Measurements from ENCODE around the gene WNT16. TPM values are rescaled to one million over a fixed set of nuclear protein-coding genes. Genes with fewer than 3 reads are reported as not detected.
"Not testable (repeated sequence)": the region's sequence is repeated elsewhere in the genome, so short reads cannot be mapped to it uniquely, and the experiment has no call there.

The WNT16 gene
- total and polyA plus RNA-seq, 2 experiments from 2014 or later: 0.58 to 2.8 TPM

DNA sequence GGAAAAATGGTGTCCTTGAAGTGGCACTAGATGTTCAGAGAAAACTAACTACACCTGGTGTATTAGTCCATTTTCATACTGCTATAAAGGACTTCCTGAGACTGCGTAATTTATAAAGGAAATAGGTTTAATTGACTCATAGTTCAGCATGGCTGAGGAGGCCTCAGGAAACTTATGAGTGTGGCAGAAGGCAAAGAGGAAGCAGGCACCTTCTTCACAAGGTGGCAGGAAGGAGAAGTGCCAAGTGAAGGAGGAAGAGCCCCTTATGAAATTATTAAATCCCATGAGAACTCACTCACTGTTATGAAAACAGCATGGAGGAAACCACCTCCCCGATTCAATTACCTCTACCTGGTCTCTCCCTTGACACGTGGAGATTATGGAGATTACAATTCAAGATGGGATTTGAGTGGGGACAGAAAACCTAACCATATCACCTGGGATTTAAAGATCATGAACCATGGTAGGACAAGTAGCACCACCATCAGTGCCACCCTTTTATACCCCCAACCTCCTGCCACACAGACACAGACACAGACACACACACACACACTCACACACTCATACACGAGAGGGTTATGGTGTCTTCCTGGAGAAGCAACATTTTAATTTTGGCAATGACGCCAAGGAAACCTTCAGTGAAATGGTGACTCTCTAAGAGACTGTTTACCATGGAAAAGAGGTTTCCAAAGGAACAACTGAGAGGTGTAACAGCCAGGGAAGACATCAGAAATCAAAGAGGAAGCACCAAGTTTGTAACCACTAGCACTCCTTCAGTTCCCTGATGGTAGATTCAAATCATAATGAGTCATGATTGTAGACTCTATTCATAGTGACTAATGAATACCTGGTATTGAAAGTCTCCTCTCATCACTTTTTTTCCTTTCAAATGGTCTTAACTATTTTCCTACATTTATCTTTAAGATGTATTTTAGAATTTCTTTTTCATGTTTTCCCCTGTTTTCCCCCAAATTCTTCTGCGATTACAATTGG lies 41.8 kb upstream of the WNT16 start:
- Histone ChIP-seq H3K9me2 (replicated peaks; ENCODE audit: insufficient read depth) (no peaks in the 10 kb centered on the region), H3K9me3 (ENCODE audit: low read depth) (no peaks in the 10 kb centered on the region), H3K36me3 (replicated peaks; ENCODE audit: insufficient read depth, low read depth) (no peaks in the 10 kb centered on the region), H2AFZ (no peak overlapping the region), H3K4me3 (no peak overlapping the region), H3K27ac (no peak overlapping the region), H3K79me2 (no peaks in the 10 kb centered on the region), H3K4me1 (ENCODE audit: insufficient read depth) (no peaks in the 10 kb centered on the region), H3K27me3 (no peaks in the 10 kb centered on the region), H3K4me2 (no peak overlapping the region), H4K20me1 (ENCODE audit: insufficient read depth, poor library complexity, severe bottlenecking) (no peaks in the 10 kb centered on the region)
- TF ChIP-seq EZH2phosphoT487 (IDR thresholded peaks at IDR 0.05; ENCODE audit: low read depth, severe bottlenecking, unreplicated experiment): no peak
- TF ChIP-seq, protein P1, sequence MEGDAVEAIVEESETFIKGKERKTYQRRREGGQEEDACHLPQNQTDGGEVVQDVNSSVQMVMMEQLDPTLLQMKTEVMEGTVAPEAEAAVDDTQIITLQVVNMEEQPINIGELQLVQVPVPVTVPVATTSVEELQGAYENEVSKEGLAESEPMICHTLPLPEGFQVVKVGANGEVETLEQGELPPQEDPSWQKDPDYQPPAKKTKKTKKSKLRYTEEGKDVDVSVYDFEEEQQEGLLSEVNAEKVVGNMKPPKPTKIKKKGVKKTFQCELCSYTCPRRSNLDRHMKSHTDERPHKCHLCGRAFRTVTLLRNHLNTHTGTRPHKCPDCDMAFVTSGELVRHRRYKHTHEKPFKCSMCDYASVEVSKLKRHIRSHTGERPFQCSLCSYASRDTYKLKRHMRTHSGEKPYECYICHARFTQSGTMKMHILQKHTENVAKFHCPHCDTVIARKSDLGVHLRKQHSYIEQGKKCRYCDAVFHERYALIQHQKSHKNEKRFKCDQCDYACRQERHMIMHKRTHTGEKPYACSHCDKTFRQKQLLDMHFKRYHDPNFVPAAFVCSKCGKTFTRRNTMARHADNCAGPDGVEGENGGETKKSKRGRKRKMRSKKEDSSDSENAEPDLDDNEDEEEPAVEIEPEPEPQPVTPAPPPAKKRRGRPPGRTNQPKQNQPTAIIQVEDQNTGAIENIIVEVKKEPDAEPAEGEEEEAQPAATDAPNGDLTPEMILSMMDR (IDR thresholded peaks at IDR 0.05; ENCODE audit: poor library complexity): no peak
- no peak for TF ChIP-seq EZH2 (IDR thresholded peaks at IDR 0.05; ENCODE audit: borderline replicate concordance)
- WGBS (ENCODE audit: low lambda C conversion rate, missing lambda C conversion rate): 89% methylated on average over 6 of the region's 6 CpGs
- DNase-seq (ENCODE audit: low spot score): no peak

DNA sequence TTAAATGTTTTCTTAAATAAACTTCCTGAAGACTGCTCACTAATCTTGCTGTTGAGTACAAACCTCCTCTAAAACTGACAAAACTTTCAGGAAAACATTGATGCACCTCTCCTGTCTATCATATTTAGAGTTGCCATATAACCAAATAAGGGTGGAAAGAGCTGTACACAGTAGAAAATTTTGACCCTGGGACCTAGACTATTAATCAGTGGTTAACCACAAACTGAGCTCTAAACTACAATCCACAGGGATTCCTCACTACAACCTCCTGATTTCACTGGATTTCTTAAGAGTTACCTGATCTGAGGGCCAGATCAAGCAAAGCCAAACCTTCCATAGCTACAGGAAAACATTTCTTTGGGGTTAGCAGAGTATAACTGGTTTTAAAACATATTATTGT lies 39.9 kb upstream of the WNT16 start:
- TF ChIP-seq EZH2 (IDR thresholded peaks at IDR 0.05; ENCODE audit: borderline replicate concordance) (no peak), EZH2phosphoT487 (IDR thresholded peaks at IDR 0.05; ENCODE audit: low read depth, severe bottlenecking, unreplicated experiment) (no peak)
- TF ChIP-seq, protein P1 (IDR thresholded peaks at IDR 0.05; ENCODE audit: poor library complexity): no peak
- Histone ChIP-seq H3K27me3 (no peaks in the 10 kb centered on the region), H3K4me1 (ENCODE audit: insufficient read depth) (no peaks in the 10 kb centered on the region), H3K9me2 (replicated peaks; ENCODE audit: insufficient read depth) (no peaks in the 10 kb centered on the region), H3K36me3 (replicated peaks; ENCODE audit: insufficient read depth, low read depth) (no peaks in the 10 kb centered on the region), H4K20me1 (ENCODE audit: insufficient read depth, poor library complexity, severe bottlenecking) (no peaks in the 10 kb centered on the region), H3K4me2 (no peak overlapping the region), H3K9me3 (ENCODE audit: low read depth) (no peaks in the 10 kb centered on the region), H2AFZ (no peak overlapping the region), H3K27ac (no peak overlapping the region), H3K79me2 (no peaks in the 10 kb centered on the region), H3K4me3 (no peak overlapping the region)
- no peak for DNase-seq (ENCODE audit: low spot score)

DNA sequence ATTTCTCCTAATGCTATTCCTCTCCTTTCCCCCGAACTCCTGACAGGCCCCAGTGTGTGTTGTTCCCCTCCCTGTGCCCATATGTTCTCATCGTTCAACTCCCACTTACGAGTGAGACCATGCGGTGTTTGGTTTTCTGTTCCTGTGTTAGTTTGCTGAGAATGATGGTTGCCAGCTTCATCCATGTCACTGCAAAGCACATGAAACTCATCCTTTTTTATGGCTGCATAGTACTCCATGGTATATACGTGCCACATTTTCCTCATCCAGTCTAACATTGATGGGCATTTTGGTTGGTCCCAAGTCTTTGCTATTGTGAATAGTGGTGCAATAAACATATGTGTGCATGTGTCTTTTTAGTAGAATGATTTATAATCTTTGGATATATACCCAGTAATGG lies 38.9 kb upstream of the WNT16 start:
- H3K9me2 ChIP-seq (replicated peaks; ENCODE audit: insufficient read depth); DNase-seq (ENCODE audit: low spot score); H3K27me3 ChIP-seq; H3K27ac ChIP-seq; H3K4me2 ChIP-seq; H3K9me3 ChIP-seq (ENCODE audit: low read depth); H3K36me3 ChIP-seq (replicated peaks; ENCODE audit: insufficient read depth, low read depth); H3K4me1 ChIP-seq (ENCODE audit: insufficient read depth); H2AFZ ChIP-seq; H4K20me1 ChIP-seq (ENCODE audit: insufficient read depth, poor library complexity, severe bottlenecking); H3K79me2 ChIP-seq; H3K4me3 ChIP-seq: not testable (repeated sequence)
- 95% methylated on average over 5 of the region's 5 CpGs for WGBS (ENCODE audit: low lambda C conversion rate, missing lambda C conversion rate)

DNA sequence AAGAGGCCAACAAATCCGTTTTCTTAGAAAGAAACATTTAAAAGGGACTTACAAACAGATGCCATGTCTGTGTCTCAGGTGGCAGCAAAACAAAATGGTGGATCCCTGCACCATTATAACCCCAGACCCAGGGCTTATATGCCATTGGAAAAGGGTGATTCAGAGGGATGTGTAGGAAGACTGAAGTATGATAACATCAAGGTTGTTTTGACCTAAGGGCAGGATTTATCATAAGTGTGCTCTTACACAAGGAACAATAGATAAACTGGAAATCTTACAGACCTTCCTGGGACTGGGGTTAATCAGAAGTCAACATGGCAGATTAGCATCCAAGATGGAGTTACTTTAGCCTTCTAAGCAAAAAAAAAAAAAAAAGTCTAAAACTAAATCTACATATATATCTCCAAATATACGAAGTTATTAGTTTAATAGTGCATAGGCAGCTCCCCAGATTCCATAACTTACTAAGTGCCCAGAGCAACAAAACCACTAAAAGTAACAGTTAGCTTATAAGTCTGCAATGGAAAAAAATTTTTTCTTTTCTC lies 34.3 kb upstream of the WNT16 start:
- TF ChIP-seq EZH2phosphoT487 (IDR thresholded peaks at IDR 0.05; ENCODE audit: low read depth, severe bottlenecking, unreplicated experiment) (no peak), EZH2 (IDR thresholded peaks at IDR 0.05; ENCODE audit: borderline replicate concordance) (no peak)
- TF ChIP-seq, protein P1 (IDR thresholded peaks at IDR 0.05; ENCODE audit: poor library complexity): no peak
- no peaks in the 10 kb centered on the region for H3K27me3 ChIP-seq
- H3K4me1 ChIP-seq (ENCODE audit: insufficient read depth): peaks cover 5% of the 10 kb centered on the region
- no peaks in the 10 kb centered on the region for H3K9me3 ChIP-seq (ENCODE audit: low read depth)
- no peak overlapping the region for H3K27ac ChIP-seq
- H3K4me3 ChIP-seq: no peak overlapping the region
- no peaks in the 10 kb centered on the region for H3K36me3 ChIP-seq (replicated peaks; ENCODE audit: insufficient read depth, low read depth)
- H3K79me2 ChIP-seq: no peaks in the 10 kb centered on the region
- no peak overlapping the region for H2AFZ ChIP-seq
- DNase-seq (ENCODE audit: low spot score): no peak
- 76% methylated on average over 2 of the region's 2 CpGs for WGBS (ENCODE audit: low lambda C conversion rate, missing lambda C conversion rate)
- H4K20me1 ChIP-seq (ENCODE audit: insufficient read depth, poor library complexity, severe bottlenecking): no peaks in the 10 kb centered on the region
- no peak overlapping the region for H3K4me2 ChIP-seq
- H3K9me2 ChIP-seq (replicated peaks; ENCODE audit: insufficient read depth): no peaks in the 10 kb centered on the region
